Measurements from ENCODE around the gene PIGT.

PIGT gene

DNA sequence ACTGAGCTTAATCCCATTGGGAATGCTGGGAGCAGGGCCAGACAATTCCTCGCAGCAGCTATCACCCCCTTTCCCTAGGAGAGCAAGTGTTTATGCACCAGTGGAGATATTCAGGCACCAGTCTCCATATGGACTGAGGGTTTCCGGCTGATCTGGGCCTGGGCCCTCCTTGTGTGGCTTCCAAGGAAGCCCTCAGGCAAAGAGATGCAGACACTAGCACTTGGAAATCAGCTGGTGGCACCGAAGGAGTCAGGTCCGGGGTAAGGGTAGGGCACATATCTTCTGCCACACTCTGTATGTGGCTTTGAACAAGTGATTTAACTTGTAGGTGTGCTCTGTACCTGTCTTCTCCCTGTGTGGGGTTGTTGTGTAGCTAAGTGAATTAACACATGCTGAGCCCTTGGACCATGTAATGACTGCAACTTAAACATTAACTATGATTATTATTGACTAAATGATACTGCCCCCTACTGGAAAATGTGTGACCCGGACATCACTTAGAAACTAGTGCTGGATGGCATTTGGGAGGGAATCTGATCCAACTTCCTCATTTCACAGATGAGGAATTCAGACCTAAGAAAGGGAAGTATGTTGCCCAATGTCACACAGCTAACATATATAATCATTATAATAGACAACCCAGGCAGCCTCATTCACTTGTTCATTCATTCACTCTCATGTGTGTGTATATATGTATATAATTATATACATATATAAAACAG is 34.3 kb downstream of the PIGT start:
- TF ChIP-seq, protein P1, sequence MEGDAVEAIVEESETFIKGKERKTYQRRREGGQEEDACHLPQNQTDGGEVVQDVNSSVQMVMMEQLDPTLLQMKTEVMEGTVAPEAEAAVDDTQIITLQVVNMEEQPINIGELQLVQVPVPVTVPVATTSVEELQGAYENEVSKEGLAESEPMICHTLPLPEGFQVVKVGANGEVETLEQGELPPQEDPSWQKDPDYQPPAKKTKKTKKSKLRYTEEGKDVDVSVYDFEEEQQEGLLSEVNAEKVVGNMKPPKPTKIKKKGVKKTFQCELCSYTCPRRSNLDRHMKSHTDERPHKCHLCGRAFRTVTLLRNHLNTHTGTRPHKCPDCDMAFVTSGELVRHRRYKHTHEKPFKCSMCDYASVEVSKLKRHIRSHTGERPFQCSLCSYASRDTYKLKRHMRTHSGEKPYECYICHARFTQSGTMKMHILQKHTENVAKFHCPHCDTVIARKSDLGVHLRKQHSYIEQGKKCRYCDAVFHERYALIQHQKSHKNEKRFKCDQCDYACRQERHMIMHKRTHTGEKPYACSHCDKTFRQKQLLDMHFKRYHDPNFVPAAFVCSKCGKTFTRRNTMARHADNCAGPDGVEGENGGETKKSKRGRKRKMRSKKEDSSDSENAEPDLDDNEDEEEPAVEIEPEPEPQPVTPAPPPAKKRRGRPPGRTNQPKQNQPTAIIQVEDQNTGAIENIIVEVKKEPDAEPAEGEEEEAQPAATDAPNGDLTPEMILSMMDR (IDR thresholded peaks at IDR 0.05): peak; percentile 31
- H3K36me3 ChIP-seq: no peaks in the 10 kb centered on the region
- no peaks in the 10 kb centered on the region for H3K9me3 ChIP-seq
- peaks cover 4% of the 10 kb centered on the region in 2 experiments for H3K4me1 ChIP-seq (ENCODE audit: control insufficient read depth in 1 of 2, insufficient read depth in 1 of 2, low read depth in 1 of 2, low read length in 1 of 2)
- H3K27me3 ChIP-seq: peaks cover 22% of the 10 kb centered on the region
- H3K4me3 ChIP-seq (ENCODE audit: low read depth in 1 of 2, low read length in 1 of 2): no peak overlapping the region
- no peak overlapping the region for H3K27ac ChIP-seq

DNA sequence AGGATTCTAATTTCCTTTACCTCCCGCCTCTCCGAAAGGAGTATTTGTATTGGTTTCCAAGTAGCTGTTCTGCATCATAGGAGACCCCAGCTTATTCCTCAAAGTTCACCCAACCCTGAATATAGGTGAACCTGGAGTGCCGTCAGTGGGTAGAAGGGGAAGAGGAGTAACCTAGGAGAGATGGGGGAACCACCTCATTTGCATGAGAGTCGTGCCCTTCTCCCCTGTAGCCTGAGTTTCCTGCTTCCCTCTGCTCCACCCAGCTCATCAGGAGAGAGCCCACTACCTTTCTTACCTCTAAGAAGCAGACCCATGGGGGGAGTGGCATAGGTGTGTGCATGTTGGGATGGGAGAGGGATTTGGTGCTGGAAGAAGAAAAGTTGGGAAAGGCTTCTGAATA is 36.3 kb downstream of the PIGT start:
- Histone ChIP-seq H3K27ac (no peak overlapping the region), H3K36me3 (no peaks in the 10 kb centered on the region), H3K4me1 (ENCODE audit: control insufficient read depth in 1 of 2, insufficient read depth in 1 of 2, low read depth in 1 of 2, low read length in 1 of 2) (peaks cover 4% of the 10 kb centered on the region in 2 experiments), H3K4me3 (ENCODE audit: low read depth in 1 of 2, low read length in 1 of 2) (no peak overlapping the region), H3K27me3 (peaks cover 13% of the 10 kb centered on the region), H3K9me3 (no peaks in the 10 kb centered on the region)
- TF ChIP-seq, protein P1 (IDR thresholded peaks at IDR 0.05): no peak

DNA sequence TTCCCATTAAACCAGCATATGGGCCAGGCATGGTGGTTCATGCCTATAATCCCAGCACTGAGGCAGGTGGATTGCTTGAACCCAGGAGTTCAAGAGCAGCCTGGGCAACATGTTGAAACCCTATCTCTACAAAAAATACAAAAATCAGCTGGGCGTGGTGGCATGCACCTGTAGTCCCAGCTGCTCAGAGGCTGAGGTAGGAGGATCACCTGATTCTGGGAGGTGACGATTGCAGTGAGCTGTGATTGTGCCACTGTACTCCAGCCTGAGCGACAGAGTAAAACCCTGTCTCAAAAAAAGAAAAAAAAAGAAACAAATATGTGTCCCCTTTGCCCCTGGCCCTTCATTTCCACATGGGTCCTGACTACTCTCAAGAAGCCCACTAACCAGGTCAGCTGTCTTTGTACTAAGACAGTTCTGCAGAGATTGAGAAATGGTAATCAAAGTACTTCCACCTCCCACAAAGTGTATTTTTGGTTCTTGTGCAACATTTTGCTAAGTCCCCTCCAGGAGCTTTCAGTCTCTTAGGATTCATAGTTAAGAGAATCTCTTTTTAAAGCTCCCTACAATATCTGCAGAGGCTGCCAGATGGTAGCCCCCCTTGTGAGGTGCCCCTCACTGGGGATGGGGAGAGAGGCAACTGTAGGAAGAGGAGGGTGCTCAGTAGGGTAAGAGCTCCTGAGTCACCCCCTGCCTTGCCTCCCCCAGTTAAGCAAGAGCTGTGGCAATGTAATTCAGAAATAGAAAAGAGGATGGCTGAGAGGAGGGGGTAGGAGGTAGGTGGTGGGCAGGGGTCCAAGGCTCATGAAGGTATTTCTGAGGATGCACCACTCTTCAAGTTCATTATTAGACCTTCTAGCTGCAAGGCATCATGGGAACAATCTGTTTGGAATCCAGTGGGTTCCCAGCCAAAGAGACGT is 37.1 kb downstream of the PIGT start:
- Histone ChIP-seq H3K36me3 (no peaks in the 10 kb centered on the region), H3K4me1 (ENCODE audit: control insufficient read depth in 1 of 2, insufficient read depth in 1 of 2, low read depth in 1 of 2, low read length in 1 of 2) (peaks cover 4% of the 10 kb centered on the region in 2 experiments), H3K27ac (no peak overlapping the region), H3K4me3 (ENCODE audit: low read depth in 1 of 2, low read length in 1 of 2) (no peak overlapping the region), H3K9me3 (no peaks in the 10 kb centered on the region), H3K27me3 (peaks cover 13% of the 10 kb centered on the region)
- TF ChIP-seq, protein P1 (IDR thresholded peaks at IDR 0.05): no peak

DNA sequence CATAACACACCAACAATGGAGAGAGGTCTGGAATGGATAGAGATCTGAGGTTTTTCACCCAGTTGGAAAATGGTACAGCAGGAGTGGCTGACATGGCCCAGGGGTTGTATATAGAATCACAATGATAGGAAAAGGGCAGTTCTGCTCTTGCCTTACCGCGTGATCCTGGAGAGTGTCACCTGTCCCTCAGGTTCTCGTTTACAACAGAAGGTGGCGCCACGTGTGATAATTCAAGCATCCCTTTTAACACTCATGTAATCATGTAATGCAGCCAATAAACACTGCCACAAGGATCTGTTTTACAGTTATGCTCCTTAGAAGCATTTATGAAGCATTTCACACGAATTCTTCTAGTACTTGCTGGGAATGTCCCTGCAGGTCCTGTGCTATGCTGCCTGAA is 40.7 kb downstream of the PIGT start:
- Histone ChIP-seq H3K27ac (no peak overlapping the region), H3K9me3 (no peaks in the 10 kb centered on the region), H3K4me1 (ENCODE audit: control insufficient read depth in 1 of 2, insufficient read depth in 1 of 2, low read depth in 1 of 2, low read length in 1 of 2) (no peaks in the 10 kb centered on the region), H3K4me3 (ENCODE audit: low read depth in 1 of 2, low read length in 1 of 2) (no peak overlapping the region), H3K27me3 (peaks cover 13% of the 10 kb centered on the region), H3K36me3 (no peaks in the 10 kb centered on the region)
- TF ChIP-seq, protein P1 (IDR thresholded peaks at IDR 0.05): no peak

DNA sequence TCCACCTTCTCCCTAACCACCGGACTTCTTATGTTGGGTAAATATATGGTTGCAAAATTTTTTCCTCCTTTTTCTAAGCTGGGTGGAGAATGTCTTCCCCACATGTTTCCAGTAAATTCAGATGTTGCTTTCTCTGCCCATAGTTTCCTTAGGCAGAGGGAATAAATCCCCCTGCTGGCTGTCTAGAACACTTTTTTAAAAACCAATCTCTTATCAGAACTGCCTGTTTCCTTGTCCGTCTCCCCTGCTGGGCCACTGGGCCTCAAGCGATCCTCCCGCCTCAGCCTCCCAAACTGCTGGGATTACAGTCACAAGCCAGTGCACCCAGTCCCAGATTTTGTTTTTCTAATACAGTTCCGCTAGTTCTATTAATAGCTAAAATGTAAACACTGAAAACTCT is 43.7 kb downstream of the PIGT start:
- no peak overlapping the region for H3K27ac ChIP-seq
- no peaks in the 10 kb centered on the region for H3K4me1 ChIP-seq (ENCODE audit: control insufficient read depth in 1 of 2, insufficient read depth in 1 of 2, low read depth in 1 of 2, low read length in 1 of 2)
- peaks cover 10% of the 10 kb centered on the region for H3K27me3 ChIP-seq
- no peak overlapping the region for H3K4me3 ChIP-seq (ENCODE audit: low read depth in 1 of 2, low read length in 1 of 2)
- no peaks in the 10 kb centered on the region for H3K36me3 ChIP-seq
- TF ChIP-seq, protein P1 (IDR thresholded peaks at IDR 0.05): no peak
- no peaks in the 10 kb centered on the region for H3K9me3 ChIP-seq

Measured in neutrophil (primary cell).